ENCODE measurements around the gene PAM16. TPM values are rescaled to one million over a fixed set of nuclear protein-coding genes. Genes with fewer than 3 reads are reported as not detected.

PAM16 gene
- total RNA-seq, 2 donors from 2014 or later, result 57.7 to 66.2 TPM

DNA sequence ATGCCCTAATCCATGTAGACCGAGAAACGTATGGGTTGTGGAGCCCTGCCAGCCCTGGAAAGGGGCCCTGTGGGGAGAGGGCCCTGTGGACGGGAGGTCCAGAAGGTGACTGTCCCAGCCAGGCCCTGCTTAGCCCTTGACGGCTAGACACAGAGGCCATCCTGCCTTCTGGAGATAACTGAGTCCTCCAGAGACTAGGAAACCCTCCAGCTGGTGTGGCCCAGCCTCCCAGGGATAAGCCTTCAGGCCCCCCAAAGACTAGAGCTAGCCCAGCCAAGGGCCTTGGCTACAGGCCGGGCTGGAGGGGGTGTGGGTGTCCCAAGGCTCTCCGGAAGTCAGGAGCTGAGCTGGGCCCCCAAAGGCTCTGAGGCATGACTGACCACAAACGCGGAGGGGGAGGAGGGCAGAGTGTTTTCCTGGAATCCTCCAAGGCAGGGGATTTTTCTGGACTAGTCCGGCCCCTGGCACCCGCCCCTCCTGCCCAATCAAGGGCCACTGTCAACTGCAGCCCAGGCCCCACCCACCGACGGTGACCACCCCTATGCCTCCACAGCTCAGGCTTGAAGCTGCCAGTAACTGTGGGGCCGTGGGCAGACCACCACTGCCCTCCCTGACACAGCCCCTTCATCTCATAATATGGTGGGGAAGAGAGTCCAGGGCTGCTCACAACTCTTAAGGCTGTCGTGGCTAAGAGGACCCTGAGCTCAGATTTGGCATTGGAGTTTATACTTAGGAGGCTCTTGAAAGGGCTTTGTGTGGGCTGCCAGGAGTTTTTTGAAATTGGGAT is 19.6 kb upstream of the PAM16 start:
- H3K4me3 Mint-ChIP-seq, result no peak overlapping the region
- H3K36me3 Mint-ChIP-seq (ENCODE audit: low read depth), result no peaks in the 10 kb centered on the region
- H3K4me3 ChIP-seq (ENCODE audit: low read length), result no peak overlapping the region
- H3K4me1 Mint-ChIP-seq, result peaks cover 21% of the 10 kb centered on the region
- no peak for TF ChIP-seq CTCF (conservative IDR thresholded peaks at IDR 0.05)
- 88 to 90% methylated on average over 6 to 14 of the region's 14 CpGs for WGBS, 2 experiments (ENCODE audit: insufficient coverage in 1 of 2, insufficient read length in 1 of 2)
- no peaks in the 10 kb centered on the region for H3K36me3 ChIP-seq (ENCODE audit: control insufficient read depth, insufficient read depth, low read length)
- H3K27me3 ChIP-seq (ENCODE audit: control insufficient read depth, insufficient read depth, low read length, poor library complexity, severe bottlenecking), result no peaks in the 10 kb centered on the region
- no peaks in the 10 kb centered on the region for H3K27me3 Mint-ChIP-seq (ENCODE audit: insufficient read depth)
- no peaks in the 10 kb centered on the region for H3K9me3 Mint-ChIP-seq
- H3K27ac Mint-ChIP-seq, result no peak overlapping the region
- H3K27ac ChIP-seq (ENCODE audit: low read depth, low read length), result no peak overlapping the region
- H3K9me3 ChIP-seq (ENCODE audit: control insufficient read depth, low read length), result no peaks in the 10 kb centered on the region
- no peak overlapping the region for H3K9ac ChIP-seq (ENCODE audit: extremely low read depth, low read length, poor library complexity, severe bottlenecking)
- H3K4me1 ChIP-seq (ENCODE audit: control insufficient read depth, insufficient read depth, low read length), result peaks cover 25% of the 10 kb centered on the region
- no peak for DNase-seq

DNA sequence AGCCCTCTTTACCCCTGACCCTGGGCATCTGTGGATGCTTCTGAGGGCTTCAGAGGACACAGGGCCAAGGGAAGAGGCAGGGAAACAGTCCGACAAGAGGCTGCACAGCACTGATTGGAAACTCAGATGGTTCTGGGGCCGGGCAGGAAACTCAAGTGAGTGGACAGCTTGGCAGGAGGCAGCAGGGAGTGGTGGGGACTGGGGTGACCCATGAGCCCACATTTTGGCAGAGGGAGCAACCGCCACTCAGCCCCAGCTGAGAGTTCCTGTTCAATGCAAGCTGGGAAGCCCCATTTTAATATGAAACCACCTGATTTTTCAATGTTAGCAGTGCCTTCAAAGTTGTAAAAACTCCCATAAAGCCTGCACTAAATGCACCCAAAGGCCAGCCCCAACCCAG is 19.0 kb upstream of the PAM16 start:
- Mint-ChIP-seq H3K4me1 (peaks cover 21% of the 10 kb centered on the region), H3K27ac (no peak overlapping the region), H3K9me3 (no peaks in the 10 kb centered on the region), H3K4me3 (no peak overlapping the region), H3K36me3 (ENCODE audit: low read depth) (no peaks in the 10 kb centered on the region), H3K27me3 (ENCODE audit: insufficient read depth) (no peaks in the 10 kb centered on the region)
- Histone ChIP-seq H3K36me3 (ENCODE audit: control insufficient read depth, insufficient read depth, low read length) (no peaks in the 10 kb centered on the region), H3K27me3 (ENCODE audit: control insufficient read depth, insufficient read depth, low read length, poor library complexity, severe bottlenecking) (no peaks in the 10 kb centered on the region), H3K4me3 (ENCODE audit: low read length) (no peak overlapping the region), H3K4me1 (ENCODE audit: control insufficient read depth, insufficient read depth, low read length) (peaks cover 25% of the 10 kb centered on the region), H3K27ac (ENCODE audit: low read depth, low read length) (no peak overlapping the region), H3K9me3 (ENCODE audit: control insufficient read depth, low read length) (no peaks in the 10 kb centered on the region), H3K9ac (ENCODE audit: extremely low read depth, low read length, poor library complexity, severe bottlenecking) (no peak overlapping the region)
- 87 to 91% methylated on average over 3 of the region's 3 CpGs for WGBS, 2 experiments (ENCODE audit: insufficient coverage in 1 of 2, insufficient read length in 1 of 2)
- DNase-seq, result no peak
- TF ChIP-seq CTCF (conservative IDR thresholded peaks at IDR 0.05), result no peak

GRCh38 chr16:4369007-4369733 is 18.0 kb upstream of the PAM16 start:
- no peak for DNase-seq
- Histone ChIP-seq H3K27me3 (ENCODE audit: control insufficient read depth, insufficient read depth, low read length, poor library complexity, severe bottlenecking) (no peaks in the 10 kb centered on the region), H3K4me1 (ENCODE audit: control insufficient read depth, insufficient read depth, low read length) (peaks cover 16% of the 10 kb centered on the region), H3K4me3 (ENCODE audit: low read length) (no peak overlapping the region), H3K27ac (ENCODE audit: low read depth, low read length) (no peak overlapping the region), H3K36me3 (ENCODE audit: control insufficient read depth, insufficient read depth, low read length) (no peaks in the 10 kb centered on the region), H3K9me3 (ENCODE audit: control insufficient read depth, low read length) (no peaks in the 10 kb centered on the region), H3K9ac (ENCODE audit: extremely low read depth, low read length, poor library complexity, severe bottlenecking) (no peak overlapping the region)
- Mint-ChIP-seq H3K4me3 (no peak overlapping the region), H3K36me3 (ENCODE audit: low read depth) (no peaks in the 10 kb centered on the region), H3K27me3 (ENCODE audit: insufficient read depth) (no peaks in the 10 kb centered on the region), H3K27ac (no peak overlapping the region), H3K4me1 (peaks cover 16% of the 10 kb centered on the region), H3K9me3 (no peaks in the 10 kb centered on the region)
- WGBS, 2 experiments (ENCODE audit: insufficient coverage in 1 of 2, insufficient read length in 1 of 2), result 86 to 93% methylated on average over 11 to 13 of the region's 13 CpGs
- no peak for TF ChIP-seq CTCF (conservative IDR thresholded peaks at IDR 0.05)

Data from endodermal cell (in vitro differentiated cells).